K562 (cell line): ENCODE measurements around the gene UHMK1. TPM values are rescaled to one million over a fixed set of nuclear protein-coding genes. Genes with fewer than 3 reads are reported as not detected.
"Not testable (repeated sequence)": the region's sequence is repeated elsewhere in the genome, so short reads cannot be mapped to it uniquely, and the experiment has no call there.

Experiments
- ATAC-seq: fragments of 200-7000 bp; cut with Tn5 transposase; 3 replicates; pipeline ENCODE4 v1.9.1; 2020; ENCODE audit warnings: moderate library complexity
- BruUV-seq: library from RNA; stranded (reverse); fragments of 400-500 nt; replicated peaks from 2 replicates; lab custom pipeline; 2021; lab: Mats Ljungman, UMichigan
- CTCF ChIA-PET: fragments of 300-600 bp; formaldehyde crosslinking; extraction: SDS; loops from one replicate; lab custom pipeline; 2021; ENCODE audit warnings: low intra/inter-chr PET ratio; lab: Yijun Ruan, JAX
- POLR2A ChIA-PET: fragments of 300-600, 350-650 bp; sonication (Branson Sonifier 250); formaldehyde crosslinking; extraction: SDS; loops from one replicate; lab custom pipeline; 2021; ENCODE audit warnings: antibody characterized with exemption, inconsistent platforms; lab: Yijun Ruan, JAX
- DNase-seq, 4 experiments: peaks; one replicate each; pipeline versions ENCODE4 v3.0.0 to v3.0.0-alpha.2; 2011 to 2018; ENCODE audit warnings: low spot score in 3 of 4, mixed read lengths in 3 of 4; ENCODE audit errors: extremely low read depth in 1 of 4
- FAIRE-seq: peaks from 2 replicates; lab custom pipeline; 2011; peaks lifted over from hg19 to GRCh38; lab: Jason Lieb, UNC
- H2AFZ ChIP-seq: 2 replicates; pipeline ENCODE4 v1.6.0; 2011; ENCODE audit warnings: low read depth, low read length, control low read depth, inconsistent platforms
- H3K27ac ChIP-seq: fragments of 200-600 bp; 3 replicates; pipeline ENCODE4 v1.8.0; 2011; ENCODE audit warnings: low read depth, mild to moderate bottlenecking, control low read depth, inconsistent platforms, low read length, moderate library complexity, mixed read lengths; ENCODE audit errors: extremely low read depth
- H3K27me3 ChIP-seq, 2 experiments: fragments of 300-600 bp in 1 of 2; 2 replicates in 1 of 2; 3 replicates in 1 of 2; pipeline versions ENCODE4 v1.6.0 to v1.8.0; 2011; ENCODE audit warnings: inconsistent platforms in 2 of 2, low read length in 2 of 2, mild to moderate bottlenecking in 1 of 2, mixed read lengths in 1 of 2, moderate library complexity in 1 of 2; ENCODE audit not compliant: control insufficient read depth in 2 of 2, insufficient read depth in 2 of 2
- H3K36me3 ChIP-seq: fragments of 300-600 bp; 3 replicates; pipeline ENCODE4 v1.8.0; 2011; ENCODE audit warnings: mild to moderate bottlenecking, low read length, inconsistent platforms; ENCODE audit not compliant: control insufficient read depth, insufficient read depth
- H3K4me1 ChIP-seq, 2 experiments: fragments of 200-600 bp in 1 of 2; replicated peaks in 1 of 2; 2 replicates in 1 of 2; 3 replicates in 1 of 2; pipeline versions ENCODE4 v1.5.1 to v1.8.0; 2011; ENCODE audit warnings: inconsistent platforms in 2 of 2, low read length in 2 of 2, mild to moderate bottlenecking in 1 of 2, mixed read lengths in 1 of 2, moderate library complexity in 1 of 2; ENCODE audit not compliant: control insufficient read depth in 2 of 2, insufficient read depth in 2 of 2
- H3K4me2 ChIP-seq: 2 replicates; pipeline ENCODE4 v1.6.1; 2011; ENCODE audit warnings: low read length, control low read depth, inconsistent platforms, mixed read lengths; ENCODE audit not compliant: insufficient read depth
- H3K4me3 ChIP-seq: fragments of 200-600 bp; sonication (generic), shearing (Covaris generic); 2 replicates; pipeline ENCODE4 v1.5.1; 2016; ENCODE audit warnings: control low read depth, inconsistent platforms
- H3K79me2 ChIP-seq: fragments of 200-600 bp; 3 replicates; pipeline ENCODE4 v1.8.0; 2011; ENCODE audit warnings: low read length, inconsistent platforms; ENCODE audit not compliant: control insufficient read depth, insufficient read depth
- H3K9ac ChIP-seq, 2 experiments: 2 replicates each; pipeline versions ENCODE4 v1.6.0 to v1.6.1; 2011; ENCODE audit warnings: low read depth in 2 of 2, low read length in 2 of 2, control low read depth in 1 of 2, inconsistent platforms in 1 of 2, mild to moderate bottlenecking in 1 of 2, mixed read lengths in 1 of 2; ENCODE audit not compliant: insufficient read depth in 1 of 2
- H3K9me1 ChIP-seq: one replicate; pipeline ENCODE4 v1.6.0; 2011; ENCODE audit warnings: inconsistent platforms, mild to moderate bottlenecking, low read length, moderate library complexity; ENCODE audit not compliant: control insufficient read depth, insufficient read depth
- H3K9me3 ChIP-seq: replicated peaks from 2 replicates; pipeline ENCODE4 v1.5.1; 2011; ENCODE audit warnings: low read depth, low read length, inconsistent platforms; ENCODE audit not compliant: control insufficient read depth, insufficient read depth
- H4K20me1 ChIP-seq: replicated peaks from 2 replicates; pipeline ENCODE4 v1.6.1; 2011; ENCODE audit warnings: low read length, inconsistent platforms, mixed read lengths; ENCODE audit not compliant: control insufficient read depth, insufficient read depth
- CREM ChIP-seq: IDR thresholded peaks from 2 replicates; pipeline ENCODE4 v1.6.1; 2014; ENCODE audit warnings: antibody characterized with exemption, low read depth
- GTF2A2 ChIP-seq: IDR thresholded peaks from 2 replicates; pipeline ENCODE4 v1.6.1; 2016; ENCODE audit warnings: mild to moderate bottlenecking, missing genetic modification characterization, missing compliant biosample characterization
- GTF2E2 ChIP-seq: fragments of 200-800 bp; sonication (Bioruptor generic); IDR thresholded peaks from 2 replicates; pipeline ENCODE4 v1.6.1; 2016; ENCODE audit warnings: missing genetic modification characterization, missing compliant biosample characterization
- HMG20B ChIP-seq: fragments of 250-450 bp; sonication (Bioruptor Pico); IDR thresholded peaks from 2 replicates; pipeline ENCODE4 v1.5.0; 2021; ENCODE audit warnings: mild to moderate bottlenecking
- PTRF ChIP-seq: fragments of 450-650 bp; IDR thresholded peaks from 2 replicates; pipeline ENCODE4 v1.6.1; 2016; ENCODE audit warnings: mild to moderate bottlenecking, missing genetic modification characterization, missing compliant biosample characterization
- SMAD3 ChIP-seq: fragments of 450-650 bp; formaldehyde crosslinking; conservative IDR thresholded peaks from 2 replicates; pipeline ENCODE4 v1.4.0; 2020; ENCODE audit warnings: mild to moderate bottlenecking
- SMC3 ChIP-seq: conservative IDR thresholded peaks from 2 replicates; pipeline ENCODE4 v1.6.1; 2011; ENCODE audit warnings: low read depth, low read length, improper control_type of control experiment; ENCODE audit not compliant: insufficient read depth
- ZFX ChIP-seq: sonication (generic); formaldehyde crosslinking; IDR thresholded peaks from 2 replicates; pipeline ENCODE4 v1.8.0; 2022; ENCODE audit warnings: mild to moderate bottlenecking, missing genetic modification reagents, moderate library complexity
- ZNF197 ChIP-seq: fragments of 200-800 bp; sonication (Bioruptor generic); IDR thresholded peaks from 2 replicates; pipeline ENCODE4 v1.6.1; 2016; ENCODE audit warnings: low read depth, missing genetic modification characterization, missing compliant biosample characterization
- ZNF583 ChIP-seq: fragments of 250-450 bp; sonication (Bioruptor Pico); IDR thresholded peaks from 2 replicates; pipeline ENCODE4 v1.4.0; 2020
- ZNF592 ChIP-seq: fragments of 450-650 bp; IDR thresholded peaks from 2 replicates; pipeline ENCODE4 v1.6.1; 2017; ENCODE audit warnings: antibody characterized with exemption, mild to moderate bottlenecking
- ZNF644 ChIP-seq: fragments of 200-800 bp; sonication (Bioruptor generic); IDR thresholded peaks from 2 replicates; pipeline ENCODE4 v1.6.1; 2016; ENCODE audit warnings: low read depth, missing genetic modification characterization, missing compliant biosample characterization
- WGBS: fragments of 100-300 bp; shearing (Covaris generic); methylation state at CpG from one replicate; pipeline ENCODE4 v1.1.6; 2016; ENCODE audit warnings: low coverage, mixed read lengths; ENCODE audit not compliant: insufficient coverage; ENCODE audit errors: missing lambda C conversion rate; 5-methylcytosine and 5-hydroxymethylcytosine counted together
- in situ Hi-C: fragments of 300-500 bp; cut with MboI; formaldehyde crosslinking; loops from 4 replicates; pipeline ENCODE4 v1.15.0; 2018; ENCODE audit warnings: inconsistent platforms, mixed read lengths
- intact Hi-C: fragments of 100-400 bp; cut with micrococcal nuclease; formaldehyde crosslinking; loops from 2 replicates; pipeline ENCODE4 v1.14.2; 2022
- polyA plus RNA-seq, 8 experiments: library from polyadenylated mRNA; depleted of rRNA in 4 of 8; stranded (reverse) in 5 of 8; unstranded in 3 of 8; fragments of >200 nt; fragmentation: Nextera tagmentation in 2 of 8; fragmentation: Illumina TruSeq in 1 of 8; extraction: Ambion mirVana in 2 of 8; extraction: Trizol in 1 of 8; gene quantifications; 2 replicates each; pipeline versions ENCODE4 v1.2.1 to v1.2.3, GENCODE V29; 2011 to 2014; ENCODE audit warnings: inconsistent platforms in 1 of 8, missing spikeins in 1 of 8
- total RNA-seq, 7 experiments: library from RNA; depleted of rRNA in 6 of 7; stranded (reverse); fragments of >200 nt in 6 of 7; fragmentation: Illumina TruSeq in 2 of 7; extraction: Trizol in 2 of 7; gene quantifications; 2 replicates each; pipeline versions ENCODE4 v1.2.1 to v1.2.3, GENCODE V29; 2011 to 2021; ENCODE audit warnings: low replicate concordance in 1 of 7

Gene UHMK1
- total and polyA plus RNA-seq, 9 of the 15 experiments (the other 6 are each of a cell fraction or from before 2014, with no cell fraction given): 13.1 to 72.4 (median 38.3) TPM

GRCh38 chr1:162488219-162488618 is 9.4 kb upstream of the UHMK1 start:
- peak overlapping the region; percentile 47; the same call in 1 of the 2 replicates for H2AFZ ChIP-seq
- TF ChIP-seq ZFX (no peak), HMG20B (CRISPR knock-in tag) (no peak), SMC3 (no peak), CREM (no peak)
- BruUV-seq: no TSS peak
- no peaks in the 10 kb centered on the region for H3K9me3 ChIP-seq
- 14% methylated on average over 3 of the region's 3 CpGs for WGBS
- no peak for DNase-seq
- no peak overlapping the region for H3K4me2 ChIP-seq
- intact Hi-C loops: no loop called here
- no peaks in the 10 kb centered on the region for H3K36me3 ChIP-seq
- H3K79me2 ChIP-seq: no peaks in the 10 kb centered on the region
- H3K4me1 ChIP-seq: no peaks in the 10 kb centered on the region; a peak in 1 of 5 replicates
- ChIA-PET CTCF (no interaction called here), POLR2A (no interaction called here)
- H4K20me1 ChIP-seq: no peaks in the 10 kb centered on the region
- H3K27ac ChIP-seq: no peak overlapping the region
- no peak for FAIRE-seq
- peak; percentile 42 for ATAC-seq
- no peak overlapping the region for H3K9ac ChIP-seq
- H3K4me3 ChIP-seq: no peak overlapping the region
- no peaks in the 10 kb centered on the region for H3K9me1 ChIP-seq
- in situ Hi-C loops: no loop called here
- H3K27me3 ChIP-seq: no peaks in the 10 kb centered on the region

GRCh38 chr1:162495531-162496233 is 1.9 kb upstream of the UHMK1 start:
- H3K27me3 ChIP-seq, H3K9me3 ChIP-seq, in situ Hi-C loops, POLR2A ChIA-PET, H3K4me3 ChIP-seq, H3K9me1 ChIP-seq, H3K27ac ChIP-seq, ATAC-seq, H4K20me1 ChIP-seq, H3K4me2 ChIP-seq, CTCF ChIA-PET, BruUV-seq, FAIRE-seq, H3K9ac ChIP-seq: not testable (repeated sequence)
- Histone ChIP-seq H3K36me3 (peaks cover 12% of the 10 kb centered on the region), H2AFZ (peak overlapping the region; percentile 46), H3K79me2 (peaks cover 36% of the 10 kb centered on the region), H3K4me1 (peaks cover 4 to 17% of the 10 kb centered on the region in 2 experiments; a peak in 4 of 5 replicates)
- DNase-seq: peak in 1 of 4 experiments; percentile 26
- intact Hi-C loops: loop anchor here (5.0 to 10.0 kb wide), 4 partner anchors 73 to 441 kb away; no protein-coding TSS in a partner anchor
- WGBS: 47% methylated on average over 6 of the region's 6 CpGs
- 0 out of 2 replicates have a peak, but pooled peaks have one; percentile 31 for TF ChIP-seq GTF2E2 (tag)
- TF ChIP-seq GTF2A2 (tag): peak; percentile 93
- TF ChIP-seq SMAD3 (CRISPR knock-in tag): peak; percentile 75; the same call in 1 of the 2 replicates
- TF ChIP-seq ZNF583 (CRISPR knock-in tag): peak; percentile 94
- TF ChIP-seq PTRF (tag): peak; percentile 91
- TF ChIP-seq ZNF197: peak; percentile 92
- peak; percentile 97 for TF ChIP-seq ZNF592
- TF ChIP-seq ZNF644 (tag): peak; percentile 83; the same call in 1 of the 2 replicates
